ENCODE measurements around the gene LPCAT2. TPM values are rescaled to one million over a fixed set of nuclear protein-coding genes. Genes with fewer than 3 reads are reported as not detected.

Gene LPCAT2
- total RNA-seq, 1 donor from 2014 or later: 18.9 TPM

- no peaks in the 10 kb centered on the region for H3K4me1 Mint-ChIP-seq (ENCODE audit: unreplicated experiment)
- H3K4me3 Mint-ChIP-seq: no peak overlapping the region
- H3K27me3 Mint-ChIP-seq: no peaks in the 10 kb centered on the region
- TF ChIP-seq, protein P1, sequence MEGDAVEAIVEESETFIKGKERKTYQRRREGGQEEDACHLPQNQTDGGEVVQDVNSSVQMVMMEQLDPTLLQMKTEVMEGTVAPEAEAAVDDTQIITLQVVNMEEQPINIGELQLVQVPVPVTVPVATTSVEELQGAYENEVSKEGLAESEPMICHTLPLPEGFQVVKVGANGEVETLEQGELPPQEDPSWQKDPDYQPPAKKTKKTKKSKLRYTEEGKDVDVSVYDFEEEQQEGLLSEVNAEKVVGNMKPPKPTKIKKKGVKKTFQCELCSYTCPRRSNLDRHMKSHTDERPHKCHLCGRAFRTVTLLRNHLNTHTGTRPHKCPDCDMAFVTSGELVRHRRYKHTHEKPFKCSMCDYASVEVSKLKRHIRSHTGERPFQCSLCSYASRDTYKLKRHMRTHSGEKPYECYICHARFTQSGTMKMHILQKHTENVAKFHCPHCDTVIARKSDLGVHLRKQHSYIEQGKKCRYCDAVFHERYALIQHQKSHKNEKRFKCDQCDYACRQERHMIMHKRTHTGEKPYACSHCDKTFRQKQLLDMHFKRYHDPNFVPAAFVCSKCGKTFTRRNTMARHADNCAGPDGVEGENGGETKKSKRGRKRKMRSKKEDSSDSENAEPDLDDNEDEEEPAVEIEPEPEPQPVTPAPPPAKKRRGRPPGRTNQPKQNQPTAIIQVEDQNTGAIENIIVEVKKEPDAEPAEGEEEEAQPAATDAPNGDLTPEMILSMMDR (conservative IDR thresholded peaks at IDR 0.05): no peak
- DNase-seq (ENCODE audit: extremely low spot score, unreplicated experiment): no peak
- no peak overlapping the region for H3K27ac Mint-ChIP-seq
- no peaks in the 10 kb centered on the region for H3K9me3 Mint-ChIP-seq
- H3K36me3 Mint-ChIP-seq: no peaks in the 10 kb centered on the region
Measured at GRCh38 chr16:55577887-55578286, 69.0 kb downstream of the LPCAT2 start.

- TF ChIP-seq, protein P1 (conservative IDR thresholded peaks at IDR 0.05): no peak
- Mint-ChIP-seq H3K9me3 (no peaks in the 10 kb centered on the region), H3K4me3 (no peak overlapping the region), H3K36me3 (no peaks in the 10 kb centered on the region), H3K27me3 (no peaks in the 10 kb centered on the region), H3K27ac (no peak overlapping the region), H3K4me1 (ENCODE audit: unreplicated experiment) (no peaks in the 10 kb centered on the region)
- DNase-seq (ENCODE audit: extremely low spot score, unreplicated experiment): no peak
Measured at GRCh38 chr16:55585631-55586030, 76.8 kb downstream of the LPCAT2 start.

- H3K4me3 Mint-ChIP-seq: no peak overlapping the region
- H3K4me1 Mint-ChIP-seq (ENCODE audit: unreplicated experiment): no peaks in the 10 kb centered on the region
- H3K9me3 Mint-ChIP-seq: no peaks in the 10 kb centered on the region
- no peaks in the 10 kb centered on the region for H3K36me3 Mint-ChIP-seq
- no peak overlapping the region for H3K27ac Mint-ChIP-seq
- no peak for DNase-seq (ENCODE audit: extremely low spot score, unreplicated experiment)
- TF ChIP-seq, protein P1 (conservative IDR thresholded peaks at IDR 0.05): no peak
- H3K27me3 Mint-ChIP-seq: no peaks in the 10 kb centered on the region
Measured at GRCh38 chr16:55588799-55589198, 79.9 kb downstream of the LPCAT2 start.

- TF ChIP-seq, protein P1 (conservative IDR thresholded peaks at IDR 0.05): no peak
- Mint-ChIP-seq H3K4me1 (ENCODE audit: unreplicated experiment) (no peaks in the 10 kb centered on the region), H3K27me3 (no peaks in the 10 kb centered on the region), H3K27ac (no peak overlapping the region), H3K9me3 (no peaks in the 10 kb centered on the region), H3K36me3 (no peaks in the 10 kb centered on the region), H3K4me3 (no peak overlapping the region)
- no peak for DNase-seq (ENCODE audit: extremely low spot score, unreplicated experiment)
Measured at GRCh38 chr16:55592306-55592705, 83.4 kb downstream of the LPCAT2 start.

GRCh38 chr16:55597928-55598327, 89.1 kb downstream of the LPCAT2 start:
- no peaks in the 10 kb centered on the region for H3K36me3 Mint-ChIP-seq
- H3K4me1 Mint-ChIP-seq (ENCODE audit: unreplicated experiment): peaks cover 5% of the 10 kb centered on the region

More at GRCh38 chr16:55597928-55598327, 89.1 kb downstream of the LPCAT2 start:
- no peak overlapping the region for H3K27ac Mint-ChIP-seq
- peaks cover 3% of the 10 kb centered on the region for H3K27me3 Mint-ChIP-seq
- TF ChIP-seq, protein P1 (conservative IDR thresholded peaks at IDR 0.05): no peak
- H3K9me3 Mint-ChIP-seq: peaks cover 5% of the 10 kb centered on the region
- DNase-seq (ENCODE audit: extremely low spot score, unreplicated experiment): no peak
- H3K4me3 Mint-ChIP-seq: no peak overlapping the region

All from type B pancreatic cell (in vitro differentiated cells).